Activated naive CD4-positive, alpha-beta T cell treated with anti-CD3 and anti-CD28 coated beads, Interleukin-2, amount 50 U/mL, for 24 hours (primary cell): Measurements from ENCODE around the gene RABGEF1.
A peak's percentile ranks its signal among the peaks of the same experiment; 100 is the strongest.
"Not testable (repeated sequence)": the region's sequence is repeated elsewhere in the genome, so short reads cannot be mapped to it uniquely, and the experiment has no call there.

Experiments
- H3K27ac Mint-ChIP-seq: one replicate; pipeline ENCODE4 v1.8.0; 2021; ENCODE audit warnings: mild to moderate bottlenecking, mixed read lengths
- H3K27me3 Mint-ChIP-seq: one replicate; pipeline ENCODE4 v1.8.0; 2021; ENCODE audit warnings: mixed read lengths
- H3K36me3 Mint-ChIP-seq: one replicate; pipeline ENCODE4 v1.8.0; 2021; ENCODE audit warnings: mixed read lengths
- H3K4me1 Mint-ChIP-seq: one replicate; pipeline ENCODE4 v1.8.0; 2021; ENCODE audit warnings: mixed read lengths
- H3K4me3 Mint-ChIP-seq: one replicate; pipeline ENCODE4 v1.8.0; 2021; ENCODE audit warnings: mild to moderate bottlenecking, mixed read lengths
- H3K9me3 Mint-ChIP-seq: one replicate; pipeline ENCODE4 v1.8.0; 2021; ENCODE audit warnings: mixed read lengths

The RABGEF1 gene

DNA sequence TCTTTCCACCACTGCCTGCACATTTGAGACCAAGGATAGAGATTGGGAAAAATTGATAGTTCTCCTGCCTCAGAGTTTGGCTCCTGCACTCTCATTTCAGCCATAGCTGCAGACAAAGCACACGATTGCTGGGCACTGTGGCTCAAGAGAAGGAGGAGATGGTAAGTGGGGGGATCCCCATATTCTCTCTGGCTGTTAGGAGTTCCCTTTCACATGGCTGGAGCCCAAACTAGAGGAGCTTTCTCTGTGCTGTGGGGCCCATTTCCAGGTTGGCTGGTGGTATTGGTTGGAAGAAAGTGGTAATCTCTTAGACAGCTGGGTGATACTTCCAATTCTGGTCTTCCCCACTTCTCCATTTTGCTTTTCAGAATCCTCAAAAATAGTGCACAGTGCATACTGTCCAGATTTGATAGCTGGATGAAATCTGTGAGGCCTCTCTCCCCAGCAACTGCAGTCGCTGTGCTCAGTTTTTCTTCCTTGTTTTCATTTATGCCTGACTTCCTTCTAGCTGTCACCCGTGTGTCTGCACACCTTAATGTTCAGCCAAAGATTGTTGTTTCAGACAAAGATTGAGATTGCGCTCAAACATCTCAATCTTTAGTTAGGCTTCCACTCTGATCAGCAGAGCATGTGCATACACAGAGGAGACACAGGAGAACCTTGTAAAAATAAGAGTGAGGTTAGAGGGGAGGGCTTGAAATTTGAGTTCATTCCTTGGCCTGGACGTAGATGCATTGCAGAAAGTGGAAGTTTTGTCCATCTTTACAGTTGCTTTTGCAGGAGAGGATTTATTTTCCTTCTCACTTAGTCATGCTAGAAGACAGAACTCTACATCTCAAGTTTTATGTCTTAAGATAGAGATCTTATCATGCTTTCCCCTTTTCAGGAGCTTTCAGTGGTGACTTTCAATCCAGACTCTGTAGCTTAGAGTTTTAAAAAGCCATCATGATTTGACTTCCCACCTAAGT, 28.6 kb downstream of the RABGEF1 start:
- H3K27ac Mint-ChIP-seq: no peak overlapping the region
- no peaks in the 10 kb centered on the region for H3K27me3 Mint-ChIP-seq
- no peaks in the 10 kb centered on the region for H3K9me3 Mint-ChIP-seq
- H3K4me1 Mint-ChIP-seq: peaks cover 56% of the 10 kb centered on the region
- no peak overlapping the region for H3K4me3 Mint-ChIP-seq
- H3K36me3 Mint-ChIP-seq: peaks cover 6% of the 10 kb centered on the region

DNA sequence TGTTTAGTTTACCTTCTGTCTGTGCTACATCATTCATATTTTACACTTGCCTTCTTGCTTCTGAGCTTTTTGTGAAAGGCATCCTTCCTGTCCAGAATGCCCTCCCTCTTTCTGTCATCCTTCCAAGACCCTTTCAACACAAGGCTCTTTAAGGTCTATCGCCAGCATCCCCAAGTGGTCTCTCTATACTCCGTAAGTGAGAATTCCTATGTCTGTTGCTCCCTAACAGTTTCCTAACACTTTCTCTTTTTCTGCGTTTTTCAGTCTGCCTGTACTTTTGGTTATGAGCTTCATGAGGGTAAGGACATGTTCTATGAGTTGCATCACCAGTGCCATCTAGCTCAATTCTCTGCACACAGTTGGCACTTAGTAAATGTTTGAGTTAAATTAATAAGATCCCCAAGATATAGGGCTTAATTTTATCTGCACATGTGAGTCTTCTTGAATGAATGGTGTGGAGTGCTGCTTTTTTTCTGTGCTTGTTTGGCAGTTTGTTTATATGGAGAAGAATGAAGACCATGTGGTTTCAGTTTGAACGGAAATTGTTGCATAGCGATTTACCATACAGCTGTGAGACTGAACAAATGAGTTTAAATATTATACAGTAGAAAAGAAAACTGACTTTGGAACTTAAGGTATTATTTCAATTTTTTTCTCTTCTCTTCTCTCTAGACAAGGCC, 29.4 kb downstream of the RABGEF1 start:
- H3K36me3 Mint-ChIP-seq: peaks cover 8% of the 10 kb centered on the region
- H3K4me1 Mint-ChIP-seq: peaks cover 48% of the 10 kb centered on the region
- H3K27me3 Mint-ChIP-seq: no peaks in the 10 kb centered on the region
- H3K27ac Mint-ChIP-seq: peak overlapping the region; percentile 1
- H3K9me3 Mint-ChIP-seq: no peaks in the 10 kb centered on the region
- no peak overlapping the region for H3K4me3 Mint-ChIP-seq

DNA sequence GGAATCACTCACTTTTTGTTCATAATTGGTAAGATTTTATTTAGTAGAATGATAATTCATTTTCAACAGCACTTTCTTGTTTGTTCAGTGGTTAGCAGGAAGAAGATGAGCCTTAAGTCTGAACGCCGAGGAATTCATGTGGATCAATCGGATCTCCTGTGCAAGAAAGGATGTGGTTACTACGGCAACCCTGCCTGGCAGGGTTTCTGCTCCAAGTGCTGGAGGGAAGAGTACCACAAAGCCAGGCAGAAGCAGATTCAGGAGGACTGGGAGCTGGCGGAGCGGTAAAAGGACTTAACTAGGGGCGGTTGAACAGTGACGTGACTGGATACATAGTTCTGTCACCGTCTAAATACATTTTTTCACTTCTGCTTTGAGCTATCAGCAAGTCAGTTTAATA, 31.3 kb downstream of the RABGEF1 start:
- Mint-ChIP-seq H3K4me3 (no peak overlapping the region), H3K36me3 (peaks cover 15% of the 10 kb centered on the region), H3K27me3 (no peaks in the 10 kb centered on the region)

DNA sequence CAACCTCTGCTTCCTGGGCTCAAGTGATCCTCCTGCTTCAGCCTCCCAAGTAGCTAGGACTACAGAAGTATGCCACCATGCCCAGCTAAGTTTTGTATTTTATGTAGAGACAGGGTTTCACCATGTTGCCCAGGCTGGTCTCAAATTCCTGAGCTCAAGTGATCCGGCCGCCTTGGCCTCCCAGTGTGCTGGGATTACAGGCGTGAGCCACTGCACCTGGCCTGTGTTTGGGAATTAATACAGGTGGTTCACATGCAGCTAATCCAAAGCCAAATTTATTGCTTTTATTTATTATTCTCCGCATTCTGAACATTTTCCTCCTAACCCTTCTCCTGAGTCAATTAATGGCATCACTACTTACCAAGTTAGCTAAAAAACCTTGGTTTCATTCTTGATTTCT, 33.2 kb downstream of the RABGEF1 start:
- Mint-ChIP-seq H3K36me3 (peaks cover 16% of the 10 kb centered on the region), H3K4me1 (peaks cover 22% of the 10 kb centered on the region)
- H3K27ac Mint-ChIP-seq, H3K27me3 Mint-ChIP-seq, H3K4me3 Mint-ChIP-seq, H3K9me3 Mint-ChIP-seq: not testable (repeated sequence)

More for the DNA sequence above, 31.3 kb downstream of the RABGEF1 start:
- Mint-ChIP-seq H3K27ac (no peak overlapping the region), H3K9me3 (no peaks in the 10 kb centered on the region), H3K4me1 (peaks cover 41% of the 10 kb centered on the region)

DNA sequence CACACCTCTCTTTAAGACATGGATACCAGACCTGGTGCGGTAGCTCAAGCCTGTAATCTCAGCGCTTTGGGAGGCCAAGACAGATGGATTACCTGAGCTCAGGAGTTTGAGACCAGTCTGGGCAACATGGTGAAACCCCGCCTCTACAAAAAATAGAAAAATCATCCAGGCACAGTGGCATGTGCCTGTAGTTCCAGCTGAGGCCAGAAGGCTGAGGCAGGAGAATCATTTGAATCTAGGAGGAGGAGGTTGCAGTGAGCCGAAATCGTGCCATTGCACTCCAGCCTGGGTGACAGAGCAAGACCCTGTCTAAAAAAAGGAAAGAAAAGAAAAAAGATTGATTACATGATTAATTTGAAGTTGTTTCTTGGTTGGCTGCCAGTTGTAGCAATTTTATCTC, 35.9 kb downstream of the RABGEF1 start:
- H3K9me3 Mint-ChIP-seq, H3K27ac Mint-ChIP-seq: not testable (repeated sequence)
- H3K36me3 Mint-ChIP-seq: peaks cover 19% of the 10 kb centered on the region

DNA sequence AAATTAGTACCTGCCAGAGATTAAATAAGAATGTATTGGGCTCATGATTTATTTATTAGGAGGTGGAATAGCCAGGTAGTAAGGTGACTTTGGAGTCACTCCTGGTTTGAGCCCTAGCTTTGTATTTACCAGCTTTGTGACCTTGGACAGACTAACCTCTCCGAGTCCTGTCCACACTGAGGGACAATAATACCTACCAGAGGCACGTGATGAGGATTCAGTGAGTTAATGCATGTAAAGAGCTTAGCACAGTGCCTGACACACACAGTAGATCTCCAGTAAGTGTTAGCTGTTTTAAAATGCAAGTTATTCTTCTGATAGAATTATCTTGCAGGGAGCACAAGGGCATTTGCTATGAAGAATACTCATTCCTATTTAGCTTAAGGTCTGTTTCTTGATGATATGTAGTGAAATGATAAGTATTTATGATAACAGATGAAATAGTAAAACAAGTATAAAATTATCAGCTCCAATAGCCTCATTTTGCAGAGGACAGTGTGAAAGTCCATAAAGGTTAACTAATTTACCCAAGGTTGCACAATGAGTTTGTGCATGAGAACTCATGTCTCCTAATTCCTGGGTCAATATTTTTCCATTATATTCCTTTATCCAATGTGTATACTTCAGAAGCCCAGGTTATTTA, 36.4 kb downstream of the RABGEF1 start:
- Mint-ChIP-seq H3K36me3 (peaks cover 22% of the 10 kb centered on the region), H3K27ac (no peak overlapping the region), H3K4me3 (no peak overlapping the region), H3K27me3 (no peaks in the 10 kb centered on the region), H3K9me3 (no peaks in the 10 kb centered on the region), H3K4me1 (peaks cover 10% of the 10 kb centered on the region)

More for the DNA sequence above, 35.9 kb downstream of the RABGEF1 start:
- not testable (repeated sequence) for H3K4me3 Mint-ChIP-seq, H3K27me3 Mint-ChIP-seq, H3K4me1 Mint-ChIP-seq

DNA sequence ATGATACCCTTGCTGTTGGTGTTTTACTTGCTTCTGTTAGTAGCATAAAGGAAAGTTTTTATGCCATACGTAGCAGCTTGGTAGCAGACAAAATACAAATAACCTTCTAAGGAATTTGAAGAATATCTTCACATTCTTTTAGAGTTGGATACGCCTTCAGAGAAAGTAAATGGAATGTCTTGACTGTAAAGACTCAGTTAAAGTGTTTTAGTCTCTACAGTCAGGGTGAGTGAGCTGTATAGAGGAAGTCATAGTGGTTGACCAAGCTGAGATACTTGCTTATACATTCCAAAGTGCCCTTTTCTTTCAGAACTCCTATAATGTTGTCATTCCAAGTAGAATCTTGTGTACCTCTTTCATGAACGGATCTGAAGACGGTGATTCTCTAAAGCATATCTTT, 37.7 kb downstream of the RABGEF1 start:
- Mint-ChIP-seq H3K27ac (no peak overlapping the region), H3K9me3 (no peaks in the 10 kb centered on the region), H3K36me3 (peaks cover 20% of the 10 kb centered on the region), H3K4me3 (no peak overlapping the region), H3K4me1 (peaks cover 10% of the 10 kb centered on the region), H3K27me3 (no peaks in the 10 kb centered on the region)

DNA sequence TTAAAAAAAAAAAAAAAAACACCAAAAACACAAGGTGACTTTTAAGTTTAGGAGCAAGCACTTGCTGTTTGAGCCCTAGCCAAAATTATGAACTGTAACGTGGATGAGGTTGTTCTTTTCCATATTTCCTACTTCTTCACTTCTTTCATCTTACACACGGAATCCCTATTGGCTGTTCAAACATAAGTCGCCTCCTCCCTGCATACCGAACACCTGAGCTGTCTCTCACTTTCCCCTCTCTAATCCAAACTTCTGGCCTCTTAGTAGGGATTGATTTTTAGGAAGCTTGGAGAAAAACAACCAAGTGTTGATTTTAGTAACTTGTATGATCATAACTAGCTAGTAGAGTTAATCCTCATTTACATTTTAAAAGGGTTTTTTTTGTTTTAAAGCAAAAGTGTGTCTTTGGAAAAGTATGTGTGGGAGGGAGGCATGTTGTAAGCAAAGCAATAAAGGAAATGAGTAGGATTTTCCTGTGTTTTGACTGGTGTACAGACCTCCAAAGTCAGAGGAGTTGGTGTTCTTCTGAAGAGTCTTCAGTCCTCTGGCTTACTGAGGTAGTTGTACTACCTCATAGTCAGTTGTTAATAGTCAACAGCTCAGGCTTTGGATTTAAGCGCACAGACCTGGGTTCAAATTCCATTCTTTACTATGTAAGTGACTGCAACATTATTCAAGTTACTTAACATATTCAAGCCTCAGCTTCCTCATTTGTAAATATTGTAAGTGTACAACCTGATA, 39.3 kb downstream of the RABGEF1 start:
- Mint-ChIP-seq H3K27ac (no peak overlapping the region), H3K4me1 (peaks cover 10% of the 10 kb centered on the region), H3K27me3 (no peaks in the 10 kb centered on the region), H3K9me3 (no peaks in the 10 kb centered on the region), H3K4me3 (no peak overlapping the region), H3K36me3 (peaks cover 16% of the 10 kb centered on the region)

DNA sequence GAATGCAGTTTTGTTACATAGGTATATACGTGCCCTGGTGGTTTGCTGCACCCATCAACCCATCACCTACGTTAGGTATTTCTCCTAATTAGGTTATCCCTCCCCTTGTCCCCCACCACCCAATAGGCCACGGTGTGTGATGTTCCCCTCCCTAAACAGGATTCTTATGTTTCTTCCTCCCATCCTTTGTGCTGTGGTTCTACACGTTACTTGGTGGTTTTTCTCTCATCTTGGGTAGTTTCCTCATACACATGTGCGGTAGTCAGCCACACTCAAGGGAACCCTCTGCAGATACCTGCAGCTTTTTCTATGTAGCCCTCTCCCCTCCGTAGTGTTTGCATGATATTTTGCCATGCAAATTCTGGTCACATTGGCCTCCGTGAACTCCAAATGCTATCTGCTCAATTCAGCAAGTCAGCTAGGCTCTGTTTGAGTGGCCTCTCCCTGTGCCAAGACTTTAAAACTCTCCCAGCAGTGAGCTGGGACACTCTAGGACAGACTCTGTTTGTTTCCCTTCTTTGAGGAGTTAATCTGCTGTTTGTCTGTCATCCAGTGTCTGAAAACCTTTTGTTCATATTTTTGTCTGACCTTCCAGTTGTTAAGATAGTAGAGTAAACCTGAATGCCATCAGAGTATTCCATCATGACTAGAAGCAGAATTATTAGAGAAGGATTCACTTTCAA, 41.0 kb downstream of the RABGEF1 start:
- no peaks in the 10 kb centered on the region for H3K9me3 Mint-ChIP-seq
- H3K36me3 Mint-ChIP-seq: peaks cover 13% of the 10 kb centered on the region
- H3K27me3 Mint-ChIP-seq: no peaks in the 10 kb centered on the region
- peaks cover 10% of the 10 kb centered on the region for H3K4me1 Mint-ChIP-seq
- H3K4me3 Mint-ChIP-seq: no peak overlapping the region
- peak overlapping the region; percentile 65 for H3K27ac Mint-ChIP-seq

DNA sequence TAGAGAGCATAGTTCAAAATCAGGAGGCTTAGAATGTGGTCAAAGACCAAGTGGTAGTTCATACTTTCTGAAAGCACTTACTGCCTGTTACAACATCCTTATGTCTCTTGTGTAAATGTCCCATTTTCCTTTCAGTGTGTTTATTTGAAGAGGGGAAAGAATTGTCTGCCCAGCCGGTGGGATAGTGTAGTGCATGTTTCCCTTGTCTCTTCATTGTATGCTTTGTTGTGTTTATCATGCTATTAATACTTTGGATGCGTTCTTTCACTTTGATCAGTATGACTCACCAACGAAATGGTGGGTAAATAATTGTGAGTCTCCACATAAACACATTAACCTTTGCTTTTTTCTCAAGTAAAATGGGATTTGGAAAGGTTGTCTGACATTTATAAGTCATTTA, 42.3 kb downstream of the RABGEF1 start:
- not testable (repeated sequence) for H3K27me3 Mint-ChIP-seq, H3K9me3 Mint-ChIP-seq, H3K27ac Mint-ChIP-seq, H3K4me3 Mint-ChIP-seq
- H3K36me3 Mint-ChIP-seq: peaks cover 11% of the 10 kb centered on the region
- peaks cover 10% of the 10 kb centered on the region for H3K4me1 Mint-ChIP-seq

DNA sequence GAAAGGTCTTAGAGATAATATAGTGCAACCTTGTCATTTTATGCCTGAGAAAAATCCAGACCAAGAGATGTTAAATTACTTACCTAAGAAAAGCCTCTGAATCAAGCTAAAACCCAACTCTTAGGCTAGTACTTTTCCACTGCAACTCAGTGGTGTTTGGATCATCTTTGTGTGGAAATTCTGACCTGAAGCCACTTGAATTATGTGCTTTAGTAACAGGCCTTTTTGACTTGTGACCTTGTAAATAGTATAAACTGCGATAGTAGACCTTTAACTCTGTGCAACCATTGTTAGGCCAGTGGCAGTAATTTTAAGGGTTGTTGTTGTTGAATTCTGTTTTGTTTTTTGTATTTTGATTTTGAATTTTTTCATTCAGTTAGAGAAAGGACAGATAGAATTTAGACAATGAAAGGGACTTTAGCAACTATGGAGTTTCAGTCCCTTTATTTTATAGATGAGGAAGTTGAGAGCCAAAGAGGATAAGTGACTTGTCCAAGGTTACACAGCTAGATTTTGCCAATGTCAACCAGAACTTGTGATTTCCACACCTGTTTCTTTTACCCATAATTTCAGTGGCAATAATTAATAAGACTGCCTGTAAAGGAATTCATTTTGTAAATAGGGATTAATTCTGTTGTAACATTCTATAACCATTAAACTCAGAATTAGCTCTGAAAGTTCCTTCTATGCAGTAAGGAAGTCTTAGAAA, 43.5 kb downstream of the RABGEF1 start:
- peaks cover 10% of the 10 kb centered on the region for H3K4me1 Mint-ChIP-seq
- H3K27ac Mint-ChIP-seq, H3K4me3 Mint-ChIP-seq, H3K27me3 Mint-ChIP-seq, H3K9me3 Mint-ChIP-seq: not testable (repeated sequence)
- peaks cover 11% of the 10 kb centered on the region for H3K36me3 Mint-ChIP-seq

DNA sequence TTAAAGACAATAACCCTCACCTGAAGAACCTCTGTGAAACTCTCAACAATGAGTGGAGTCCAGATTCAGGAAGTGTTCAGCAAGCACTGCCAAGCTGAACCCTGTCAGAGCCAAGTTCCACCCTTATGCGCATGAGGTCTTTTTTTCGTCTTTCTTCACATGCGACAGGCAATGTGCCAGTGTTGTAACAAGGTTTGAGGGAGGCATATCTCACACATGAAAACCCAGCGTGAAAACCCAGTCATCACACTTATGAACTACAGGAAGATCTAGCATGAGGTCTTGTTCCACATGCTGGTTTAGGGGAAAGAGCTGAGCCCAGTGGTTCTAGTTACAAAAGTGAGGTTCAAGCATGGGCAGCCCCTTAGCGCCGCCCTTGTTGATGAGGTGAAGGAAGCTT, 49.7 kb downstream of the RABGEF1 start:
- Mint-ChIP-seq H3K4me3 (peak overlapping the region; percentile 7), H3K27me3 (no peaks in the 10 kb centered on the region), H3K4me1 (no peaks in the 10 kb centered on the region), H3K27ac (no peak overlapping the region), H3K36me3 (peaks cover 19% of the 10 kb centered on the region), H3K9me3 (no peaks in the 10 kb centered on the region)

DNA sequence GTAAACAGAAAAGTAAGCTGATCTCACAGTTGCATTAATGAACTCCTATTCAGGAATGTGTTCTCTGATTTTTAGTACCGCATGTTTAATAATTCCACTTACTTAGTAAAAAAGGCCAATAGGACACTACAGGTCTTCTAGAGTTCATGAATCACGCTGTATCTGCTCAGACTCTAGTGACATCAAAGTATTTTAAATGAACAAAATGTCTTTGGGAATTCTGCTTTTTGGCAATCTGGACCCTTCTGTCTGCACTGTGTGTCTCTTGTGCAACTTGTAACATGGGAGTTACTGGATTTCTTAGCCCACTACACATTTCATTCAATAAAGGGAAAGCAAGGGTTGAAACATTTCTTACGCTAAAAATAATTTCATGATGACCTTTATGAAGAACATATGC, 50.2 kb downstream of the RABGEF1 start:
- Mint-ChIP-seq H3K27me3 (no peaks in the 10 kb centered on the region), H3K9me3 (no peaks in the 10 kb centered on the region), H3K27ac (no peak overlapping the region), H3K4me3 (no peak overlapping the region), H3K36me3 (peaks cover 19% of the 10 kb centered on the region), H3K4me1 (no peaks in the 10 kb centered on the region)

DNA sequence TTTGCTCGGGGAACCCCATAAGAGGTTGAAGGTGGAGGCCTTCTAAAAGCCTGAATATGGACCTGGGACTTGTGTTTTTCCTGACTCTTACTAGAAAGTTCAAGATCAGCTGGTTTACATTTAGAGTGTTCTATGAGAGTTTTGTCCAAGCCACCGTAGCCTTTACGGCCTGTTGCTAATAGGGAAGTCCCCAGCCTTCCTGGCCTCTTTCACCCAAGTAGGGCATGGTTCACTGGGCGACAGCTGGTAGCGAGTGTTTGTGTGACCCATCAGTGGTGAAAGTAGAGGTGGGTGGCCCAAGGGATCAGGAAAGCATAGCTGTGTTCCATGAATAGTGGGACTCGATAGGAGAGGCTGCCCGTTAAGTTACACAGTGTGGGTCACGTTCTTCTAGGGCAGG, 60.1 kb downstream of the RABGEF1 start:
- Mint-ChIP-seq H3K27me3 (no peaks in the 10 kb centered on the region), H3K9me3 (no peaks in the 10 kb centered on the region), H3K27ac (no peak overlapping the region), H3K36me3 (peaks cover 22% of the 10 kb centered on the region), H3K4me1 (no peaks in the 10 kb centered on the region), H3K4me3 (no peak overlapping the region)
